Measurements from ENCODE around the gene AUTS2. TPM values are rescaled to one million over a fixed set of nuclear protein-coding genes. Genes with fewer than 3 reads are reported as not detected.

AUTS2 gene
- total and polyA plus RNA-seq, 2 experiments from 2014 or later, result 32.0 to 91.0 TPM

- Mint-ChIP-seq H3K36me3 (ENCODE audit: low read depth) (no peaks in the 10 kb centered on the region; the same call in 2 of the 3 replicates), H3K27me3 (ENCODE audit: insufficient read depth, low read depth, poor library complexity) (peaks cover 4% of the 10 kb centered on the region), H3K4me3 (no peak overlapping the region), H3K9me3 (no peaks in the 10 kb centered on the region; the same call in 2 of the 3 replicates), H3K4me1 (peaks cover 36% of the 10 kb centered on the region), H3K27ac (no peak overlapping the region)
- Histone ChIP-seq H2AFZ (no peak overlapping the region), H3K9me2 (ENCODE audit: insufficient read depth) (no peaks in the 10 kb centered on the region), H3K4me2 (0 out of 2 replicates have a peak overlapping the region, but pooled peaks have one; percentile 33), H3K79me2 (replicated peaks; ENCODE audit: insufficient read depth) (no peaks in the 10 kb centered on the region), H3K27ac (ENCODE audit: low read depth) (no peak overlapping the region), H4K20me1 (replicated peaks; ENCODE audit: insufficient read depth) (no peaks in the 10 kb centered on the region), H3K27me3 (ENCODE audit: insufficient read depth) (no peaks in the 10 kb centered on the region), H3K4me3 (no peak overlapping the region), H3K4me1 (ENCODE audit: insufficient read depth) (peaks cover 35% of the 10 kb centered on the region), H3K36me3 (ENCODE audit: insufficient read depth) (no peaks in the 10 kb centered on the region), H3F3A (replicated peaks; ENCODE audit: low read depth) (no peaks in the 10 kb centered on the region)
- DNase-seq (ENCODE audit: low spot score) (no peak), ATAC-seq (no peak)
- no peak for TF ChIP-seq NANOG (IDR thresholded peaks at IDR 0.05; ENCODE audit: borderline replicate concordance)
Measured at GRCh38 chr7:69817121-69817520, 218.8 kb downstream of the AUTS2 start.

GRCh38 chr7:69817841-69818635 is 219.8 kb downstream of the AUTS2 start:
- H3K27ac ChIP-seq (ENCODE audit: low read depth), result no peak overlapping the region
- no peaks in the 10 kb centered on the region for H4K20me1 ChIP-seq (replicated peaks; ENCODE audit: insufficient read depth)
- H2AFZ ChIP-seq, result no peak overlapping the region
- DNase-seq (ENCODE audit: low spot score), result no peak
- no peak overlapping the region for H3K4me3 ChIP-seq
- peak overlapping the region; percentile 33; the same call in 1 of the 2 replicates for H3K4me2 ChIP-seq
- no peaks in the 10 kb centered on the region for H3K36me3 ChIP-seq (ENCODE audit: insufficient read depth)
- no peaks in the 10 kb centered on the region; the same call in 2 of the 3 replicates for H3K36me3 Mint-ChIP-seq (ENCODE audit: low read depth)
- ATAC-seq, result peak; percentile 40; the same call in 2 of the 3 replicates
- H3F3A ChIP-seq (replicated peaks; ENCODE audit: low read depth), result no peaks in the 10 kb centered on the region
- no peak overlapping the region for H3K4me3 Mint-ChIP-seq
- H3K4me1 Mint-ChIP-seq, result peaks cover 36% of the 10 kb centered on the region
- H3K4me1 ChIP-seq (ENCODE audit: insufficient read depth), result peaks cover 34% of the 10 kb centered on the region
- H3K79me2 ChIP-seq (replicated peaks; ENCODE audit: insufficient read depth), result no peaks in the 10 kb centered on the region
- no peaks in the 10 kb centered on the region for H3K27me3 ChIP-seq (ENCODE audit: insufficient read depth)
- peaks cover 4% of the 10 kb centered on the region; the same call in 1 of the 2 replicates for H3K9me2 ChIP-seq (ENCODE audit: insufficient read depth)
- no peaks in the 10 kb centered on the region; the same call in 2 of the 3 replicates for H3K9me3 Mint-ChIP-seq
- H3K27me3 Mint-ChIP-seq (ENCODE audit: insufficient read depth, low read depth, poor library complexity), result peaks cover 4% of the 10 kb centered on the region
- no peak for TF ChIP-seq STAT1 (IDR thresholded peaks at IDR 0.05; ENCODE audit: unreplicated experiment)
- no peak for TF ChIP-seq CREB1 (CRISPR knock-in tag; IDR thresholded peaks at IDR 0.05; ENCODE audit: low read depth)
- TF ChIP-seq ETS1 (IDR thresholded peaks at IDR 0.05), result no peak
- no peak for TF ChIP-seq CTCF (conservative IDR thresholded peaks at IDR 0.05; ENCODE audit: low read depth in 2 of 2)
- no peak for TF ChIP-seq ZNF331 (CRISPR knock-in tag; IDR thresholded peaks at IDR 0.05; ENCODE audit: low read depth)
- no peak overlapping the region for H3K27ac Mint-ChIP-seq

Data from GM23338 (cell line).